B cell (primary cell): ENCODE measurements around the gene SLC24A1.

Experiments used
- EZH2 ChIP-seq: IDR thresholded peaks from 2 replicates; pipeline ENCODE4 v1.6.1; 2012; ENCODE audit warnings: borderline replicate concordance, low read depth, mild to moderate bottlenecking, moderate library complexity, low read length; ENCODE audit not compliant: insufficient read depth, poor library complexity, severe bottlenecking
- TF ChIP-seq, protein P1 (sequence below): fragments of 200-600 bp; IDR thresholded peaks from one replicate; pipeline ENCODE4 v1.8.0; 2022; ENCODE audit warnings: antibody characterized with exemption, mild to moderate bottlenecking

GRCh38 chr15:65638681-65639089 is 16.9 kb downstream of the SLC24A1 start:
- TF ChIP-seq, protein P1, sequence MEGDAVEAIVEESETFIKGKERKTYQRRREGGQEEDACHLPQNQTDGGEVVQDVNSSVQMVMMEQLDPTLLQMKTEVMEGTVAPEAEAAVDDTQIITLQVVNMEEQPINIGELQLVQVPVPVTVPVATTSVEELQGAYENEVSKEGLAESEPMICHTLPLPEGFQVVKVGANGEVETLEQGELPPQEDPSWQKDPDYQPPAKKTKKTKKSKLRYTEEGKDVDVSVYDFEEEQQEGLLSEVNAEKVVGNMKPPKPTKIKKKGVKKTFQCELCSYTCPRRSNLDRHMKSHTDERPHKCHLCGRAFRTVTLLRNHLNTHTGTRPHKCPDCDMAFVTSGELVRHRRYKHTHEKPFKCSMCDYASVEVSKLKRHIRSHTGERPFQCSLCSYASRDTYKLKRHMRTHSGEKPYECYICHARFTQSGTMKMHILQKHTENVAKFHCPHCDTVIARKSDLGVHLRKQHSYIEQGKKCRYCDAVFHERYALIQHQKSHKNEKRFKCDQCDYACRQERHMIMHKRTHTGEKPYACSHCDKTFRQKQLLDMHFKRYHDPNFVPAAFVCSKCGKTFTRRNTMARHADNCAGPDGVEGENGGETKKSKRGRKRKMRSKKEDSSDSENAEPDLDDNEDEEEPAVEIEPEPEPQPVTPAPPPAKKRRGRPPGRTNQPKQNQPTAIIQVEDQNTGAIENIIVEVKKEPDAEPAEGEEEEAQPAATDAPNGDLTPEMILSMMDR = peak; percentile 86
- no peak for TF ChIP-seq EZH2
